HEK293 (cell line): ENCODE results near the gene PPT2.
A peak's percentile ranks its signal among the peaks of the same experiment; 100 is the strongest.

ENCODE experiments used
- ATF2 ChIP-seq: fragments of 450-650 bp; formaldehyde crosslinking; IDR thresholded peaks from 2 replicates; pipeline ENCODE4 v1.5.1; 2016; ENCODE audit warnings: missing biosample characterization, missing genetic modification characterization, low read depth
- GLIS1 ChIP-seq: fragments of 450-650 bp; formaldehyde crosslinking; IDR thresholded peaks from 2 replicates; pipeline ENCODE4 v1.5.1; 2016; ENCODE audit warnings: missing biosample characterization, missing genetic modification characterization
- GLIS2 ChIP-seq: fragments of 450-650 bp; formaldehyde crosslinking; IDR thresholded peaks from 2 replicates; pipeline ENCODE4 v1.5.1; 2016; ENCODE audit warnings: missing biosample characterization, missing genetic modification characterization
- PRDM10 ChIP-seq: fragments of 450-650 bp; formaldehyde crosslinking; IDR thresholded peaks from 2 replicates; pipeline ENCODE4 v1.5.1; 2016; ENCODE audit warnings: missing biosample characterization, missing genetic modification characterization
- TRIM28 ChIP-seq: IDR thresholded peaks from 2 replicates; pipeline ENCODE4 v1.6.1; 2011; ENCODE audit warnings: low read length, control low read depth, borderline replicate concordance
- YY1 ChIP-seq: fragments of 450-650 bp; formaldehyde crosslinking; IDR thresholded peaks from 2 replicates; pipeline ENCODE4 v1.5.1; 2018; ENCODE audit warnings: missing biosample characterization, missing genetic modification characterization
- ZBTB1 ChIP-seq: fragments of 450-650 bp; formaldehyde crosslinking; IDR thresholded peaks from 2 replicates; pipeline ENCODE4 v1.5.1; 2016; ENCODE audit warnings: missing biosample characterization, missing genetic modification characterization
- ZBTB17 ChIP-seq: fragments of 450-650 bp; formaldehyde crosslinking; IDR thresholded peaks from 2 replicates; pipeline ENCODE4 v1.5.1; 2016; ENCODE audit warnings: missing biosample characterization, missing genetic modification characterization
- ZBTB21 ChIP-seq: fragments of 450-650 bp; formaldehyde crosslinking; IDR thresholded peaks from 2 replicates; pipeline ENCODE4 v1.5.1; 2017; ENCODE audit warnings: missing biosample characterization, missing genetic modification characterization
- ZBTB44 ChIP-seq: fragments of 450-650 bp; IDR thresholded peaks from 2 replicates; pipeline ENCODE4 v1.5.1; 2018; ENCODE audit warnings: missing biosample characterization, mild to moderate bottlenecking, missing genetic modification characterization
- ZBTB7A ChIP-seq: fragments of 450-650 bp; formaldehyde crosslinking; IDR thresholded peaks from 2 replicates; pipeline ENCODE4 v1.5.1; 2016; ENCODE audit warnings: low read depth, missing biosample characterization, missing genetic modification characterization
- ZFHX2 ChIP-seq: fragments of 450-650 bp; formaldehyde crosslinking; conservative IDR thresholded peaks from 2 replicates; pipeline ENCODE4 v1.5.1; 2016; ENCODE audit warnings: missing biosample characterization, missing genetic modification characterization
- ZNF16 ChIP-seq: fragments of 450-650 bp; formaldehyde crosslinking; IDR thresholded peaks from 2 replicates; pipeline ENCODE4 v1.5.1; 2016; ENCODE audit warnings: low read depth, missing biosample characterization, missing genetic modification characterization
- ZNF2 ChIP-seq: fragments of 450-650 bp; formaldehyde crosslinking; IDR thresholded peaks from 2 replicates; pipeline ENCODE4 v1.5.1; 2016; ENCODE audit warnings: missing biosample characterization, missing genetic modification characterization
- ZNF266 ChIP-seq: fragments of 450-650 bp; formaldehyde crosslinking; IDR thresholded peaks from 2 replicates; pipeline ENCODE4 v1.5.1; 2016; ENCODE audit warnings: missing biosample characterization, missing genetic modification characterization, low read depth
- ZNF280D ChIP-seq: fragments of 450-650 bp; formaldehyde crosslinking; IDR thresholded peaks from 2 replicates; pipeline ENCODE4 v1.5.1; 2016; ENCODE audit warnings: missing biosample characterization, missing genetic modification characterization
- ZNF311 ChIP-seq: fragments of 450-650 bp; formaldehyde crosslinking; IDR thresholded peaks from 2 replicates; pipeline ENCODE4 v1.5.1; 2017; ENCODE audit warnings: missing biosample characterization, missing genetic modification characterization, borderline replicate concordance
- ZNF37A ChIP-seq: fragments of 450-650 bp; IDR thresholded peaks from 2 replicates; pipeline ENCODE4 v1.5.1; 2018; ENCODE audit warnings: missing biosample characterization, missing genetic modification characterization
- ZNF391 ChIP-seq: fragments of 450-650 bp; formaldehyde crosslinking; IDR thresholded peaks from 2 replicates; pipeline ENCODE4 v1.5.1; 2016; ENCODE audit warnings: low read depth, missing biosample characterization, missing genetic modification characterization, borderline replicate concordance
- ZNF426 ChIP-seq: fragments of 450-650 bp; formaldehyde crosslinking; IDR thresholded peaks from 2 replicates; pipeline ENCODE4 v1.5.1; 2017; ENCODE audit warnings: missing biosample characterization, missing genetic modification characterization, mild to moderate bottlenecking, inconsistent platforms, moderate library complexity
- ZNF571 ChIP-seq: fragments of 450-650 bp; formaldehyde crosslinking; IDR thresholded peaks from 2 replicates; pipeline ENCODE4 v1.5.0; 2017; ENCODE audit warnings: missing biosample characterization, missing genetic modification characterization
- ZNF624 ChIP-seq: fragments of 450-650 bp; formaldehyde crosslinking; IDR thresholded peaks from 2 replicates; pipeline ENCODE4 v1.5.1; 2017; ENCODE audit warnings: missing biosample characterization, missing genetic modification characterization
- ZNF660 ChIP-seq: fragments of 450-650 bp; IDR thresholded peaks from 2 replicates; pipeline ENCODE4 v1.5.1; 2018; ENCODE audit warnings: missing biosample characterization, mild to moderate bottlenecking, missing genetic modification characterization

Gene PPT2

GRCh38 chr6:32108094-32108627 is 45.8 kb upstream of the PPT2 start (continued):
- TF ChIP-seq ZNF571 (tag by site-specific recombination) (no peak), ZNF311 (tag by site-specific recombination) (no peak), ZBTB17 (tag by site-specific recombination) (peak; percentile 35; the same call in 1 of the 2 replicates), PRDM10 (tag by site-specific recombination) (no peak), TRIM28 (no peak), ZNF266 (tag by site-specific recombination) (no peak), ZNF391 (tag by site-specific recombination) (no peak), ZNF624 (tag by site-specific recombination) (no peak), ZFHX2 (tag by site-specific recombination) (0 out of 2 replicates have a peak, but pooled peaks have one; percentile 14), GLIS2 (tag by site-specific recombination) (no peak), ZNF2 (tag by site-specific recombination) (no peak), ATF2 (no peak), GLIS1 (tag by site-specific recombination) (peak; percentile 58), ZBTB21 (tag by site-specific recombination) (no peak), ZNF280D (tag by site-specific recombination) (no peak), ZBTB1 (no peak), ZBTB44 (tag by site-specific recombination) (no peak), ZNF16 (tag by site-specific recombination) (no peak), ZNF426 (tag by site-specific recombination) (no peak), ZBTB7A (tag by site-specific recombination) (no peak), ZNF37A (tag by site-specific recombination) (no peak), YY1 (no peak), ZNF660 (no peak)
